ENCODE data around the gene FGD3. TPM values are rescaled to one million over a fixed set of nuclear protein-coding genes. Genes with fewer than 3 reads are reported as not detected.

Gene FGD3
- polyA plus RNA-seq, 3 donors: 6.2 to 7.7 (median 6.8) TPM

- DNase-seq: no peak
Observed at GRCh38 chr9:93027750-93028149, 80.4 kb downstream of the FGD3 start.

DNA sequence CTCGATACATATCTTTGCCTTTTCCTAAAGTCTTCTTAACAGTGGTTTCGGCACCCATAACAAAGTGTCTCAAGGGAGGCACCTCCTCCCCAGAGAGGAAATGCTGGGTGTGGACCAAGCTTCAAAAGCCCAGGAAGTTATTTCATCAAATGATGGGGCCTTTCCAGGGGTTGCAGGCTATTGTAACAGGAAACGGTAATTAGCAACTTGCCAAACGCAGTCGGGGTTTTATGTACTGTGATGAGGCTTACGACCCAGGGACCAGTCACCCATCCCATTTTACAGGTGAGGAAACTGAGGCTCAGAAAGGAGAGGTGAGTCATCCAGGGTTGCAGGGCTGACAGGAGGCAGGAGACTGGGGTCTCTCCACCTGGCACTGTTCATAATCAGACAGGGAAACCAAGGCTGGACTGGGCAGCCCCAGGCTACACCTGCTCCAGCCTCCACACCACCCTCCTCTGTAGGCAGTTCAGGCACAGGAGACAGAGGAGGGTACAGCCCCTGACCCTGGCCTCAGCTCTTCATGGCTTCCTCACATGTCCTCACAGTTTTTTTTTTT lies 81.2 kb downstream of the FGD3 start:
- DNase-seq: no peak

DNA sequence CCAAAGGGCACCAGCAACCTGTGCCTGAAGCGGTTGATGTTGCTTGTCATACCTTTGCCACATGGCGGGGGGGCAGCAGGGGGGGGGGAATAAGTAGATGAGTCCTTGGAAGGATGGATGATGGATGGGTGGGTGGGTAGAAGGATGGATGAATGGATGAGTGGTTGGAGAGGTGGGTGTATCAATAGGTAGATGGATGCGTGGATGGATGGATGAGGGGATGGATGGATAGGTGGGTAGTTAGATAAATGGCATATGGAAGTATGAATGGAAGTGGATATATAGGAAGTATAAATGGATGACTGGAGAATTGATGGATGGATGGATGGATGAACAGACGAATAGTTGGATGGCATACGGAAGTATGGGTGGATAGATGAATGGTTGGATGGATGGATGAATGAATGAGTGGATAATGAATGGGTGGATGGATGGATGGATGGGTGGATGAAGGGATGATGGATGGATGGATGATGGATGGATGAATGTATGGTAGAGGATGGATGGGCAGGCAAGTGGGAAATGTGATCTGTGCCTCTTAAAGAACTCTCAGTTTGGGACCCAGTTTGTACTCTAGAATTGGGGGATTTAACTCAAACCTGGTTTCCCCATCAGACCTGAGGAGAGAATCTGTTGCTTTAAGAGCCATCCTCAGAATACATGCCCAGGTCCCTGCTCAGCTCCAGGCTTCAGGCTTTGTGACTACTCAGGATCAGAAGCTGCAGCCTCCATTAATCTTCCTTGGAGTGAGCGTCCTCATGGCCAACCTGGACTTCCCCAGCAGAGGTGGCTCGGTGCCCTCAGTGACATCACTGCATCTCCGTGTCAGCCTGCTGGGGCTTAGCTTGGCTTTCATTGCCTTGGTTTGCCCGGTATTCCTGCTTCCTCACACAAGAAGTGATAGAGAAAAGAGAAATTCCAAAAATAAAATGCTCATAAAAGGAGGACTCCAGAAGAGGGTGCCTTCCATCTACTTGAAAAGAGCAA lies 83.6 kb downstream of the FGD3 start:
- no peak for DNase-seq

- DNase-seq: no peak
Observed at GRCh38 chr9:93031629-93032430, 84.5 kb downstream of the FGD3 start.

- DNase-seq: no peak
Observed at GRCh38 chr9:93032545-93032944, 85.2 kb downstream of the FGD3 start.

DNA sequence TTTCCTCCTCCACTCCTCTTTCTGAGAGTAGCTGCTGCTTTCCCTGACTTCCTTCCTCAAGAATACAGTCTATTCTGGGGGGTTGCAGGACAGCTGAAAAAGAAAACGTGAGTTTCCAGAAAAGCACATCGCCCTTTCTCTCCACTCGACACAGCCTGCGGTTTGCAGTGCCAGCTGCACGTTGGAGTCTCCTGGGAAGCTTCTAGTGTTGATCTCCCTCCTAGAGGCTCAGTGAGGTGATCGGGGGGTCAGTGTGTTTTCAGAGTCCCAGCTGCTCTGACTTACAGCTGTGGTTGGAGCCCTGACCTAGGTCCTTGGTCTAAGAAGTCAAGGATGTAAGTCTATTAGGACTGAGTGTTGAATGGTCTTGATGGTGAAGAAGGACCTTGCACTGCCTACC lies 86.2 kb downstream of the FGD3 start:
- no peak for DNase-seq

GRCh38 chr9:93035106-93035660 lies 87.9 kb downstream of the FGD3 start:
- DNase-seq: no peak

DNA sequence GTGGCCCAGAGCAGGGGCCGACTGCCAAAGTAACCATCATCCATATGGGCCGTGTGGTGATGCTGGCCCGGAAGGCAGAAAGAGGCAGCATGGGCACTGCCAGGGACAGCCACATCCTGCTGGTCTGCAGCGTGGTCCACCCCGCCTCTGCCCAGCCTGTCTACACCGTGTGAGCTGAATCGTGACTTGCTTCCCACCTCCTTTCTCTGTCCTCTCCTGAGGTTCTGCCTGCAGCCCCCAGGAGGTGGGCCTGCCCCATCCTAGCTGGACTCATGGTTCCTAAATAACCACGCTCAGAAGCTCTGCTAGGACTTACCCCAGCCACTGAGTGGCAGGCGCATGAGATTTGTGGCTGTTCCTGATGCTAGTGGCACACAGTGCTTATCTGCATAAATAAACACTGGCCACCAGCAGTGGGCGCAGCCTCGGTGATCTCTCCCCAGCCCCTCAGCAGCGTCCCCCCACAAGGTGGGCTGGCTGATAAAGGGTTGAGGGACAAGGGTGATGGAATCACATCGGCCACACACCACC lies 88.6 kb downstream of the FGD3 start:
- no peak for DNase-seq

- DNase-seq: no peak
Observed at GRCh38 chr9:93036887-93037475, 89.7 kb downstream of the FGD3 start.

GRCh38 chr9:93037476-93037971 lies 90.2 kb downstream of the FGD3 start:
- DNase-seq: no peak

DNA sequence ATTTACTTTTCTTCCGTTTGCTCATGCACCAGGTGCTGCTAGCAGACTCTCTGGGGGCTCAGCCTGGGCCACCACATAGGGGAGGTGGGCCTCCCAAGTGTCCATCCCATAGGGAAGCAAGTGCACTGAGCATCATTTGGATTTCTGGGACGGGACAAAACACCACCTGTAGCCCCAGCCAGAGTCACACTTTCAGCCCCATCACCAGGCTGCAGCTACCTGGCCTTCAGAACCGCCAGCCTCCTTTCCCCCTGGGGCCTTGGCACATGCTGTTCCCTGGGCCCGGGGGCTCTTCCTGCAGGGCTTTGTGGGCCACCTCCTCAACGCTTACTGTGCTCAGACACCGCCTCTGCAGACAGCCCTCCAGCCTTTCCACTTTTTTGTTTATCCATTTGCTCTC lies 91.6 kb downstream of the FGD3 start:
- no peak for DNase-seq

DNA sequence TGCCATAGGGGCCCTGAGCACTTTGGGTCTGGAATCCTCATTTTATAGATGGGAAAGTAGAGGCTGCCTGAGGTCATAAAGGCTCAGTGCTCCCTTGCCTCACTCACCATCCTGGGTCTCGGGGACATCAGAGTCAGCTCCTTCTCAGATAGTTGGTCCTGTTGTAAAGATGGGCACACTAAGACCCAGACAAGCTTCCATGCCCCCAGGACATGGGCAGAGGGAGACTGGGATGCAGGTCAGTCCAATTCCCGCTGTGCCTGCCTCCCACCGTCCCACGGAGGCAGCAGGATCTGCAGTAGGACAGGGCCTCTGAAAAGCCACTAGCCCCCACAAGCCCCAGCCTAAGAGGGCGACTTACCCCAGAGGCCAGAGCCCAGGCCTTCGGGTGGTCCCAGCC lies 92.1 kb downstream of the FGD3 start:
- DNase-seq: no peak

GRCh38 chr9:93039976-93040375 lies 92.7 kb downstream of the FGD3 start:
- no peak for DNase-seq

DNA sequence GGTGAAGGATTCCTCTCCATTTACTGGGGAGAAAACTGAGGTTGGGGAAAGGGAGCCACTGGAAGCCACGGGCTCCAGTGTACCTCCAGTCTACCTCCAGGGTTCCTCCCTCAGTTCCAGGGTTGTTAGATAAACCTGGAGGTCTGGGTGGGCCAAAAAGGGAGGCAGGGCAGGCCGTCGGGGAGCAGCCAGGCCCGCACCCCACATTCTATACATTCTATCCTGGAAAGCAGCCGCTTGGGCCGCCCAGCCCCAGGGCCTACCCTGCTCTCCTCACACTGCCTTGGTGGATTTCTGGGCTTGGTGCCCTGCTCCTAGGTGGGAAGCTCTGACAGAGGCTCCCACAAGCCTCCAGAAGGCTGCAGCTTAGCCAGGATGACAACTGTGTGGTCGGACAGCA lies 93.1 kb downstream of the FGD3 start:
- no peak for DNase-seq

DNA sequence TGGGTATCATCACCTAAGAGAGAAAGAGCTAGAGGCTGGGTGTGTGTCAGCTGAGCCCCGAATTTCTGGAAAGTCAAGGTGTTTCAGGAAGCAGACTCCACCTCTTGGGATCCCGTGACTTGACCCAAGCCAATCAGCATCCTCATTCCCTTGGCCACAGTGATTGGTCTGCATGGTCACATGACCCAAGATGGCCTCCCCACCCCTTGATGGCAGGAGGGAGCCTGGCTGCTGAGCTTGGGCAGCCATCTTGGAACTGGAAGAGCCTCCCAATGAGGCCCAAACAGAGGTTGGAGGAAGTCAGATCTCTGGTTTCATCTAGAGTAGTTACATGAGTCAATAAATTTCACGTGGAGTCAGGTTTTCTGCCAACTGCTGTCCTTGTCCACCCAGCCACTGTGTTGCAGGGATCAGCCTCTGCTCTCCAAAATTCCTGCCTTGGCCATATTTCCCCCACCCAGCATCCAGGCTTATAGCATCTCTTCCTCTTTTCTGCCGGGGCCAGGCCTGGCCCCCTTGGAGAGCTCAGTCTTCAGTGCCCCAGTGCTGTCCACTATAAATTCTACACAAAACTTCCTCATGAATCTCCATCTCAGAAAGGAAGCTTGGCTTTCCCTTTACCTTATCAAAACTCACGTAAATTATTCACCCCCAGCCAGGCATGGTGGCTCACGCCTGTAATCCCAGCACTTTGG lies 93.9 kb downstream of the FGD3 start:
- DNase-seq: no peak

DNA sequence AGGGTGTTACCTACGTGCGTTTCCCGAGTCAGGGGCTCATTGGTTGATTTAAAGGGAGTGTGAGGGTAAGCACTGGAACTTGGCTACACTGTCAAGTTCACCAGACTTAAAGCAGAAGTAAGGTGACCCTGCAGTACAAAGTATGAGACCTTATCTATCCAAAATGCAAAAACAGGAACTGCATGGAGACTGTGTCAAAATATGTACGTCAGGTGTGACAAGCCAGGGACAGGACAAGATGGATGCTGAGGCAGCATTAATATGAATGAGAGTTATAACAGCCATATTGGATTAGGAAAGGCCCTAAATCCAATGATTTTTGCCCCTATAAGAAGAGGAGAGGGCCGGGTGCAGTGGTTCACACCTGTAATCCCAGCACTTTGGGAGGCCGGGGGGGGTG lies 95.8 kb downstream of the FGD3 start:
- DNase-seq: no peak

- DNase-seq: no peak
Observed at GRCh38 chr9:93045521-93045920, 98.2 kb downstream of the FGD3 start.

DNA sequence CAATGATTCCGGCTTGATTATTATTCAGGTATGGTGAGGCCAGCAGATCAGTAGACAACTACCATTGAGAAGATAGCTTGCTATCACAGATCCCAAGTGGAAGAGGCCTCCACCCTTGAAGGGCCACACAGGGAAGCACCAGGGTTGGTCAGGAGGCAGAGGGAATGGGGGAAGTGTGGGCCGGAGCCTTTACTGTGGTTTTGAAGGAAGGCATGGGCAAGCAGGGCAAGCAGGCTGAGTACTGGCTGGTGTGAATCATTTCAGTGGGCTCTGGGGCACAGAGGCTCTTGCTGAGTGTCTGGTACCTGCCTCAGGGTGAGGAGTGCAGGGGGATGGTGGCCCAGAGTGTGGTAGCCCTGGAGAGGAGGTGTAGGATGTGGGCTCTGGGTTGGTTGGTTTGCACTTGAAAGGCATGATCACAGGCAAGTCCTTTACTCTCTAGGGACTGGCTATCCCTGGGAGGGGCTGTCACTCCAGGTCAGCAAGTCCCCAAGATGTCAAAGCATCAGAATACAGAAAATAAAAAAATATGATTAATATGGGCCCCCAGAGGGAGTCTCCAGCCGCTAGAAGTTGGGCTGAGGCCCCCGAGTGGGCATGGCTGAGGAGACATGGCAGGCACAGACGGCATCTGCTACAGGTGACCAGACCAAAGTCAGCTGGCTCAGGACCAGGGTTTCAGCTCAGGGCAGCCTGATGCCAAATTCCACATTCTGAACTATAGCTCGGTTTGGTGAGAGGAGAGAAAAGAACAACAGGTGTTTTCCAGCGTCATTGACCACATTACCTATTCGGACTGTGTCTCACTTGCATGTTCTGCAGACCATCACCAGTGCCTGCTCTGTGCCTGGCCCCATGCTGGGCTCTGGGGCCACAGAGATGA lies 101.5 kb downstream of the FGD3 start:
- no peak for DNase-seq

DNA sequence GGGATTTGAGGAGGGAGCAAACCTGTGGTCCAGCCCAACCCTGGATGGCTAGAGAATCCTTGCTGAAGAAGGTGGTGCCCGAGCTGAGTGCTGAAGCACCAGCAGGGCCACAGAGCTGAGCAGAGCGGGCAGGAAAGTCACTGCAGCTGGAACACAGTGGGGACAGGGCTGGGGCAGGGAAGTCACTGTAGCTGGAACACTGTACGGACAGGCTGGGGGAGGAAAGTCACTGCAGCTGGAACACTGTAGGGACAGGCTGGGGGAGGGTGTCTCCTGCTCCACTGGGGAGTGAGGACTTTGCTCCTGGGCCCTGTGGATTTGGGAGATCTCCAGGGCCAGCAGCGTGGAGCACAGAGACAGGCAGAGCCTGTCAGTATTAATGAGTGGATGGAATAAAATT lies 102.2 kb downstream of the FGD3 start:
- no peak for DNase-seq

DNA sequence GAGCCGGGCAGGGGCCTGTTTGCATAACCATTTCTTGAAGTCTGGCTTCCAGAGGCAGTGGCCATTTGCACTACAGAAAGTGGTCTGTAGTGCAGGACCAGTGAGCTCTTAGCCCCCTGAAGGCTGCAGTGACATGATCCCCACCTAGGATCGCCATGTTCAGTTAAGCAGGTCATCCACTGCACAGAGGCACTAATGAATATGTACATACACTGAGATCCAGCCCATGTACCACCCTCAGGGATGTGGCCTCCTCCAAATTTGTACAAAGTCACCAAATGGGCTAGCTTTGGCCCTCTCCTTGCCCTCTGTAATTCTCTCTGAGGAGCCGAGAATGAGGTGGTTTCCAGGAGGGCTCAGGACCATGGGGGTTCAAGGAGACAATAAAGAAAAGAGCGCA lies 102.9 kb downstream of the FGD3 start:
- DNase-seq: no peak

All from renal pelvis (tissue), 4 donors.